Endothelial cell of umbilical vein (primary cell): Measurements from ENCODE around the gene AUH. TPM values are rescaled to one million over a fixed set of nuclear protein-coding genes. Genes with fewer than 3 reads are reported as not detected.

Experiments
- BruUV-seq: library from RNA; stranded (reverse); fragments of 400-500 nt; replicated peaks from 2 replicates; lab custom pipeline; 2021; lab: Mats Ljungman, UMichigan
- CTCF ChIA-PET: fragments of 300-600, 350-600 bp; sonication (Branson Sonifier 250); formaldehyde crosslinking; loops from one replicate; lab custom pipeline; 2021; ENCODE audit warnings: antibody characterized with exemption, inconsistent platforms; lab: Charles Lee
- POLR2A ChIA-PET: fragments of 300-600, 350-600 bp; sonication (Branson Sonifier 250); formaldehyde crosslinking; loops from one replicate; lab custom pipeline; 2021; ENCODE audit warnings: antibody characterized with exemption, inconsistent platforms; lab: Charles Lee
- DNase-seq: peaks from one replicate; pipeline ENCODE4 v3.0.0-alpha.2; 2011; ENCODE audit warnings: low read depth, low spot score
- FAIRE-seq: peaks from 2 replicates; lab custom pipeline; 2011; peaks lifted over from hg19 to GRCh38; lab: Jason Lieb, UNC
- H2AFZ ChIP-seq: 2 replicates; pipeline ENCODE4 v1.6.0; 2012; ENCODE audit warnings: low read depth, low read length, control low read depth, inconsistent platforms
- H3K27ac ChIP-seq: 2 replicates; pipeline ENCODE4 v1.5.1; 2011; ENCODE audit warnings: low read depth, mild to moderate bottlenecking, control low read depth, low read length, moderate library complexity; ENCODE audit not compliant: insufficient read depth
- H3K27me3 ChIP-seq, 2 experiments: 2 replicates each; pipeline versions ENCODE4 v1.6.0 to v1.6.1; 2011; ENCODE audit warnings: low read length in 2 of 2, mixed read lengths in 1 of 2; ENCODE audit not compliant: control insufficient read depth in 2 of 2, insufficient read depth in 2 of 2
- H3K36me3 ChIP-seq, 2 experiments: 2 replicates in 1 of 2; 3 replicates in 1 of 2; pipeline ENCODE4 v1.5.1; 2011; ENCODE audit warnings: low read length in 2 of 2, mild to moderate bottlenecking in 1 of 2, moderate library complexity in 1 of 2; ENCODE audit not compliant: control insufficient read depth in 2 of 2, insufficient read depth in 2 of 2; ENCODE audit errors: extremely low read depth in 1 of 2
- H3K4me1 ChIP-seq: 3 replicates; pipeline ENCODE4 v1.5.1; 2011; ENCODE audit warnings: mild to moderate bottlenecking, low read length; ENCODE audit not compliant: control insufficient read depth, insufficient read depth; ENCODE audit errors: extremely low read depth
- H3K4me2 ChIP-seq: 2 replicates; pipeline ENCODE4 v1.6.1; 2011; ENCODE audit warnings: low read length, control low read depth, mixed read lengths; ENCODE audit not compliant: insufficient read depth
- H3K4me3 ChIP-seq, 3 experiments: fragments of 200-600 bp in 1 of 3; sonication (generic), shearing (Covaris generic) in 1 of 3; replicated peaks in 1 of 3; 2 replicates each; pipeline ENCODE4 v1.5.1; 2011 to 2016; ENCODE audit warnings: control low read depth in 3 of 3, low read length in 3 of 3, mild to moderate bottlenecking in 2 of 3, inconsistent platforms in 1 of 3, low read depth in 1 of 3, moderate library complexity in 1 of 3; ENCODE audit not compliant: insufficient read depth in 1 of 3
- H3K79me2 ChIP-seq: 2 replicates; pipeline ENCODE4 v1.6.0; 2012; ENCODE audit warnings: low read length, inconsistent platforms; ENCODE audit not compliant: control insufficient read depth, insufficient read depth
- H3K9ac ChIP-seq: replicated peaks from 2 replicates; pipeline ENCODE3; 2011; ENCODE audit warnings: low read length, control low read depth; ENCODE audit not compliant: insufficient read depth; ENCODE audit errors: extremely low read depth
- H3K9me1 ChIP-seq: replicated peaks from 3 replicates; pipeline ENCODE4 v1.6.0; 2011; ENCODE audit warnings: mild to moderate bottlenecking, low read length; ENCODE audit not compliant: control insufficient read depth, insufficient read depth; ENCODE audit errors: extremely low read depth
- H3K9me3 ChIP-seq: replicated peaks from 2 replicates; pipeline ENCODE4 v1.5.1; 2012; ENCODE audit warnings: low read length, inconsistent platforms; ENCODE audit not compliant: control insufficient read depth, insufficient read depth
- H4K20me1 ChIP-seq: replicated peaks from 2 replicates; pipeline ENCODE3; 2011; ENCODE audit warnings: mild to moderate bottlenecking, low read length; ENCODE audit not compliant: control insufficient read depth, insufficient read depth; ENCODE audit errors: extremely low read depth
- CTCF ChIP-seq, 2 donors: IDR thresholded peaks; 1 replicate in 1 of 2; 2 replicates in 1 of 2; pipeline ENCODE4 v1.5.1; 2011; ENCODE audit warnings: low read length in 2 of 2, mild to moderate bottlenecking in 2 of 2, moderate library complexity in 2 of 2, control low read depth in 1 of 2, inconsistent platforms in 1 of 2, low read depth in 1 of 2; ENCODE audit not compliant: insufficient read depth in 1 of 2; ENCODE audit errors: extremely low read depth in 1 of 2
- EZH2 ChIP-seq: IDR thresholded peaks from 2 replicates; pipeline ENCODE4 v1.6.1; 2012; ENCODE audit warnings: borderline replicate concordance, low read depth, mild to moderate bottlenecking, moderate library complexity, low read length, inconsistent platforms; ENCODE audit not compliant: severe bottlenecking
- FOS ChIP-seq: IDR thresholded peaks from 2 replicates; pipeline ENCODE4 v1.6.1; 2011; ENCODE audit warnings: mild to moderate bottlenecking, low read length, moderate library complexity, borderline replicate concordance; ENCODE audit not compliant: insufficient read depth
- GATA2 ChIP-seq: IDR thresholded peaks from 2 replicates; pipeline ENCODE4 v1.7.0; 2011; ENCODE audit warnings: low read depth, mild to moderate bottlenecking, moderate library complexity, mixed read lengths, low read length; ENCODE audit not compliant: insufficient read length, insufficient read depth
- JUN ChIP-seq: IDR thresholded peaks from 2 replicates; pipeline ENCODE4 v1.6.1; 2011; ENCODE audit warnings: borderline replicate concordance, low read depth; ENCODE audit not compliant: insufficient read length, insufficient read depth
- MAX ChIP-seq: IDR thresholded peaks from 2 replicates; pipeline ENCODE4 v1.6.1; 2011; ENCODE audit not compliant: insufficient read depth, insufficient read length
- MYC ChIP-seq: IDR thresholded peaks from one replicate; pipeline ENCODE4 v1.6.1; 2011; ENCODE audit warnings: mild to moderate bottlenecking, low read depth, low read length
- POLR2A ChIP-seq: IDR thresholded peaks from 2 replicates; pipeline ENCODE4 v1.6.1; 2012; ENCODE audit warnings: low read depth, mild to moderate bottlenecking, control low read depth, low read length
- POLR2AphosphoS5 ChIP-seq: IDR thresholded peaks from 2 replicates; pipeline ENCODE4 v1.6.1; 2012; ENCODE audit warnings: low read depth, mild to moderate bottlenecking, control low read depth, low read length, moderate library complexity; ENCODE audit not compliant: insufficient read depth
- dilution Hi-C: fragments of 300-500 bp; cut with MboI; formaldehyde crosslinking; loops from one replicate; pipeline ENCODE4 v1.15.0; 2019; ENCODE audit warnings: low sequenced_read_pairs; ENCODE audit not compliant: extremely low pct_ligation_motif_present
- intact Hi-C: fragments of 100-400 bp; cut with micrococcal nuclease; formaldehyde crosslinking; loops from one replicate; pipeline ENCODE4 v1.10.0; 2022
- polyA plus RNA-seq, 4 experiments: library from polyadenylated mRNA; depleted of rRNA in 3 of 4; stranded (reverse) in 3 of 4; unstranded in 1 of 4; fragments of >200 nt; gene quantifications; 2 replicates each; pipeline versions ENCODE4 v1.2.1 to v1.2.3, GENCODE V29; 2011 to 2012; ENCODE audit warnings: missing spikeins in 1 of 4
- total RNA-seq: library from RNA; stranded (reverse); gene quantifications from 2 replicates; pipeline ENCODE4 v1.2.3, GENCODE V29; 2021

The AUH gene
- total and polyA plus RNA-seq, 2 donors (not counting 3 experiments of a cell fraction or from before 2014, with no cell fraction given): 2.3 to 9.2 TPM

DNA sequence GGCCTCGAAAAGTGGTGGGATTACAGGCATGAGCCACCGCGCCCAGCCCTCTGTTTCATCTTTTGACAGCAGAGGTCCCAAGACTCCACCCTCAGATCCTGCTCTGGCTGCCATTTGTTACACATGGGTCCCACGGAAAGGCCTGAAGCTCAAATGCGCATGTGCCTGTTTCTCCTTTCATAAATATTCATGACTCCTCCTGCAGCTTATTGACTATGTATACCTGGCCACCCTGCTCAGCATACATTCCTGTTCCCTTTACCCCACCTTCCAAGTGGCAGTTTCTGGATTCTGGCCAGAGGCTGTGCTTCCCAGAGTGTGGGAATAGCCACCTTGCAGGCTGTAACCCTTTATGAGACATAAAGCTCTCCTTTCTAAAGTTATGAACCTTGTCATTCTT is 46.5 kb downstream of the AUH start:
- dilution Hi-C loops: no loop called here
- Histone ChIP-seq H3K9ac (no peak overlapping the region), H2AFZ (no peak overlapping the region), H3K79me2 (no peaks in the 10 kb centered on the region), H3K36me3 (no peaks in the 10 kb centered on the region), H3K4me2 (no peak overlapping the region), H3K4me1 (no peaks in the 10 kb centered on the region), H3K9me3 (no peaks in the 10 kb centered on the region), H3K27me3 (no peaks in the 10 kb centered on the region), H3K9me1 (no peaks in the 10 kb centered on the region), H4K20me1 (no peaks in the 10 kb centered on the region), H3K27ac (no peak overlapping the region), H3K4me3 (no peak overlapping the region)
- TF ChIP-seq FOS (no peak), MAX (no peak), POLR2A (no peak), MYC (no peak), CTCF (IDR thresholded peaks at IDR 0.05; ENCODE audit: extremely low read depth in 1 of 2, insufficient read depth in 1 of 2, low read depth in 1 of 2, low read length in 2 of 2) (no peak), EZH2 (no peak), GATA2 (no peak), JUN (no peak), POLR2AphosphoS5 (no peak)
- BruUV-seq: no TSS peak
- no peak for DNase-seq
- FAIRE-seq: no peak
- ChIA-PET POLR2A (no interaction called here), CTCF (interaction anchor here (1.2 kb wide), 1 partner anchor 122 kb away, joined by 3 read pairs; no protein-coding TSS in a partner anchor)
- intact Hi-C loops: no loop called here
